T-helper 2 cell treated with Interferon-gamma antibody and Interleukin-4, amounts not matched to agents 5 μg/mL and 100 μg/mL, for 36 hours (primary cell): Measurements from ENCODE around the gene TFCP2L1.
"Not testable (repeated sequence)": the region's sequence is repeated elsewhere in the genome, so short reads cannot be mapped to it uniquely, and the experiment has no call there.

Experiments
- DNase-seq: peaks from one replicate; pipeline ENCODE4 v3.0.0; 2021; ENCODE audit warnings: low spot score
- H3K27ac Mint-ChIP-seq: one replicate; pipeline ENCODE4 v1.8.0; 2021; ENCODE audit warnings: mild to moderate bottlenecking, mixed read lengths
- H3K27me3 Mint-ChIP-seq: one replicate; pipeline ENCODE4 v1.8.0; 2021; ENCODE audit warnings: low read depth, mixed read lengths
- H3K36me3 Mint-ChIP-seq: one replicate; pipeline ENCODE4 v1.8.0; 2021; ENCODE audit warnings: low read depth, mixed read lengths
- H3K4me1 Mint-ChIP-seq: one replicate; pipeline ENCODE4 v1.8.0; 2021; ENCODE audit warnings: low read depth, mixed read lengths
- H3K4me3 Mint-ChIP-seq: one replicate; pipeline ENCODE4 v1.8.0; 2022; ENCODE audit warnings: mild to moderate bottlenecking, moderate library complexity, mixed read lengths
- H3K9me3 Mint-ChIP-seq: one replicate; pipeline ENCODE4 v1.8.0; 2021; ENCODE audit warnings: mixed read lengths

TFCP2L1 gene

DNA sequence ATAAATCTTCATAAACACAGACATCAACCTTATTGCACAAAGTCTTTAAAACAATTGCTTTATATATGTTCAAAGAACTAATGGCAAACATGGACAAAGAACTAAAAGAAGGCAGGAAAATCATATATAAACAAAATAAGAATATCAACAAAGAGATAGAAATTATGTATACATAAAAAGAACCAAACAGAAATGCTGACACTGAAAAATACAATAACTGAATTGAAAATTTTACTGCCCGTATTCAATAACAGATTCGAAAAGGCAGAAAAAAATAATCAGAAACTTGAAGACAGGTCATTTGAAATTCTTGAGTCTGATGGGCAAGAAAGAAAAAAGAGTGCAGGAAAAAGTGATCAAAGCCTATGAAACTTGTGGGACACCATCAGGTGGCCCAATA lies 22.0 kb upstream of the TFCP2L1 start:
- Mint-ChIP-seq H3K4me1 (peaks cover 5% of the 10 kb centered on the region), H3K27ac (no peak overlapping the region), H3K36me3 (no peaks in the 10 kb centered on the region), H3K9me3 (no peaks in the 10 kb centered on the region), H3K4me3 (no peak overlapping the region), H3K27me3 (peaks cover 48% of the 10 kb centered on the region)
- DNase-seq, result no peak

DNA sequence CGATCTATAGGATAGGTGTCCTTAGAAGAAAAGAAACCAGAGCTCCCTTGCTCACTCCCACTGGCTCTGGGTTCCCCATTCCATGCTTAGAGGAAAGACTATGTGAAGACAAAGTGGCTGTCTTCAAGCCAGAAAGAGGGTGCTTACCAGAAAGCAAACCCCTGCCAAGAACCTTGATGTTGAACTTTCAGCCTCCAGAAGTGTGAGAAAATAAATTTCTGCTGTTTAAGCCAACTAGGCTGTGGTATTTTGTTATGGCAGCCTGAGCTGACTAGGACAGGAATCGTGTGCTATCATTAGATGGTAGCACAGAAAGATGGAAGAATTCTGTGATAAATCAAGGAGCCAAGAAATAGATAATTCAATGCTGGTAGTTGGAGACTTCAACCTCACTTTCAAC lies 19.9 kb upstream of the TFCP2L1 start:
- peaks cover 5% of the 10 kb centered on the region for H3K4me1 Mint-ChIP-seq
- DNase-seq, result no peak
- H3K36me3 Mint-ChIP-seq, result no peaks in the 10 kb centered on the region
- no peak overlapping the region for H3K27ac Mint-ChIP-seq
- no peak overlapping the region for H3K4me3 Mint-ChIP-seq
- H3K9me3 Mint-ChIP-seq, result no peaks in the 10 kb centered on the region
- peaks cover 36% of the 10 kb centered on the region for H3K27me3 Mint-ChIP-seq

DNA sequence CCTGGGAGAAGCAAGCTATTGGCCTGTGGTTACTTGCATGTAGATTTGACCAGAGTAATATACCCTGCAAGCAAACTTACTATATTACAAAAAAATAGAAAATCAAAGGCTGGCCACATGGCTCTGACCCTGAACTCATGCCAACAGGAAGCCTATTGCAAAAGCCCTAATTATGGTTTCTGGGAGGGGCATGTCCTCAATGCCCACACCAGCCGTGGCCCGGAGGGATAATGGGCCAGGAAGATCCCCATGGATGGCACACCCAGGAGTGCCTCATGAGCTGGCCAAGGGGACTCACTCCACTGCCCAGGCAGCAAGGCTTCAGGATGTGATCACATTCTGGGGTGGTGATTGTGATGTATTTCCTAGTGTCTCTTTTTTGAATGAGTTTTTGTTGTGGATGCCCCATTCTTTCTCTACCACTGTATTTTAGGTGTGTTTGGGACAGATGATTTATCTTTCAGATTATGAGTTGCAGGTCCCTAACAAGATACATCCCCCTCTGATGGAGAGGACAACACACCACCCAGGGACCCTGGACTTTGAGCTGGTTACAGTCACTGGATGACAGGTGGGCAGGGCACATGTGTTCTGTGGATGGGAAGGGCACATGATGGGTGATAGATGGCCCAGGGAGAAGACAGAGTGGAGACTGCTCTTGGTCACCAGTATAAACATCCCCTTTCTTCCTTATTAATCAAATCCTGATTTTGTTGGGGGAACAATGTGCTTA lies 18.7 kb upstream of the TFCP2L1 start:
- no peaks in the 10 kb centered on the region for H3K9me3 Mint-ChIP-seq
- H3K36me3 Mint-ChIP-seq, result no peaks in the 10 kb centered on the region
- H3K27me3 Mint-ChIP-seq, result peaks cover 25% of the 10 kb centered on the region
- no peak overlapping the region for H3K4me3 Mint-ChIP-seq
- H3K27ac Mint-ChIP-seq, result no peak overlapping the region
- H3K4me1 Mint-ChIP-seq, result no peaks in the 10 kb centered on the region
- no peak for DNase-seq

DNA sequence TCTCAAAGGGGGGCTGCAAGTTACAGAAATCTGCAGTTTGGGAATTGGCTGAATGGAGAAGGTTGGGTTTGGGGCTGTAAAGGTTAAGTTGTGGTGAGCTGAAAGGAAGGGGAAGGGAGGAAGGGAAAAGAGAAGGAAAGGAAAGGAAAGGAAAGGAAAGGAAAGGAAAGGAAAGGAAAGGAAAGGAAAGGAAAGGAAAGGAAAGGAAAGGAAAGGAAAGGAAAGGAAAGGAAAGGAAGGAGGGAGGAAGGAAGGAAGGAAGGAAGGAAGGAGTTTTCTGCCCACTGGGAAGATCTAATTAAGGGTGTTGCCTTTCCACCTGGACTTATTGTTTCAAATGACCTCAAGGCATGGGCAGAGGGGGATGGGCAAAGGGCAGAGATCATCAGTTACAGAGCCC lies 16.2 kb upstream of the TFCP2L1 start:
- not testable (repeated sequence) for H3K27me3 Mint-ChIP-seq, H3K4me3 Mint-ChIP-seq

DNA sequence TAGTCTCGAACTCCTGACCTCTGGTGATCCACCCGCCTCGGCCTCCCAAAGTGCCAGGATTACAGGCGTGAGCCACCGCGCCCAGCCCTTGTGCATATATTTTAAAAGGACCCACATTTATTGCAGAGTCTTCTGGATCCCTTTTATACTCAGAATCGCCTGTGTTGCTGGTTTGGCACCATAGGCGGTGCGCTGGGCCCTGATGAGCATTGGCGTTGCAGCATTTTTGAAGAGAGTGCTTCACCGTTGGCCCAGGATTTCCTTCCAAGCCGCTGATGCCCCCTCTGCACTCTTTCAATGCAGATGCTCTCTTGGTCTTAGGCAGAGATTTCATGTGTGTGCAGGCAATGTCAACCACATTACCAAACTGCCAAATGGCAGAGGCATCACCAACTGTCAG lies 13.5 kb upstream of the TFCP2L1 start:
- Mint-ChIP-seq H3K27me3 (peaks cover 8% of the 10 kb centered on the region), H3K4me3 (no peak overlapping the region), H3K4me1 (no peaks in the 10 kb centered on the region), H3K36me3 (no peaks in the 10 kb centered on the region), H3K27ac (no peak overlapping the region), H3K9me3 (no peaks in the 10 kb centered on the region)
- no peak for DNase-seq

More for the DNA sequence above, 16.2 kb upstream of the TFCP2L1 start:
- not testable (repeated sequence) for H3K4me1 Mint-ChIP-seq, H3K9me3 Mint-ChIP-seq, DNase-seq, H3K36me3 Mint-ChIP-seq, H3K27ac Mint-ChIP-seq

DNA sequence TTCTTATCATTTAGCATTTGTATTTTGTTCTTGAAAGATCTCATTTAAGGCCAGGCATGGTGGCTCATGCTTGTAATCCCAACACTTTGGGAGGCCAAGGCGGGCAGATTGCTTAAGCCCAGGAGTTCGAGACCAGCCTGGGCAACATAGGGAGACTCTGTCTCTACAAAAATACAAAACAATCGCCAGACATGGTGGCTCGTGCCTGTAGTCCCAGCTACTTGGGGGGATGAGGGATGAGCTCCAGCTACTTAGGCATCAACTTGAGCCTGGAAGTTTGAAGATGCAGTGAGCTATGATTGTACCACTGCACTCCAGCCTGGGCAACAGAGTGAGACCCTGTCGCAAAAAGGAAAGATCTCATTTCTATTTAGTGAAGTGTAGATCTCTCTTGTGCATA lies 12.9 kb upstream of the TFCP2L1 start:
- not testable (repeated sequence) for H3K4me1 Mint-ChIP-seq, H3K27ac Mint-ChIP-seq, H3K9me3 Mint-ChIP-seq, H3K4me3 Mint-ChIP-seq, H3K36me3 Mint-ChIP-seq, H3K27me3 Mint-ChIP-seq, DNase-seq

DNA sequence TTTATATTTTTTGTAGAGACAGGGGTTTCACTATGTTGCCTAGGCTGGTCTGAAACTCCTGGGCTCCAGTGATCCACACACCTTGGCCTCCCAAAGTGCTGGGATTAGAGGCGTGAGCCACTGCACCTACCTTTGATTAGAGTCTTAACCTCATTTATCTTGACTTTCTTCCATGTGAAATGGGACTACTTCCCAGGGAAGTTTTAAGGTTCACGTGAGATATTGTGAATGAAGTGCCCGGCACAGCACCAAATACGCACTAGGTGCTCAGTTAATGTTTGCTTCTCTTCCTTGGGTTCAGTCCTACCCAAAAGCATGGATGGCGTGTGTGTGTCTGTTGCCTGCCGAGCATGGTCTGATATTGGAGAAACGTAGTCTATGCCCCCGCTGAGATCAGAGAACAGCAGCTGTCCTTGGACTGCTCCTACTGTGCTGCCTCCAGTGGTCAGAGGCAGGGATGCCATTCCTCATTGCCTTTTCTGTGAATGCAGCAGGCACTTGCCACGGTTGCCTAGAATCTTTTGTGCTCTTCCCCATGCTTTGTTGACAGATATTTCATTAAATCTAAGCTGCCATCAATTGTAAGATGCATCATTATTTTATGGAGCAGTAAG lies 12.3 kb upstream of the TFCP2L1 start:
- Mint-ChIP-seq H3K36me3 (no peaks in the 10 kb centered on the region), H3K4me3 (no peak overlapping the region), H3K27me3 (peaks cover 8% of the 10 kb centered on the region), H3K9me3 (no peaks in the 10 kb centered on the region), H3K27ac (no peak overlapping the region), H3K4me1 (no peaks in the 10 kb centered on the region)
- DNase-seq, result no peak

DNA sequence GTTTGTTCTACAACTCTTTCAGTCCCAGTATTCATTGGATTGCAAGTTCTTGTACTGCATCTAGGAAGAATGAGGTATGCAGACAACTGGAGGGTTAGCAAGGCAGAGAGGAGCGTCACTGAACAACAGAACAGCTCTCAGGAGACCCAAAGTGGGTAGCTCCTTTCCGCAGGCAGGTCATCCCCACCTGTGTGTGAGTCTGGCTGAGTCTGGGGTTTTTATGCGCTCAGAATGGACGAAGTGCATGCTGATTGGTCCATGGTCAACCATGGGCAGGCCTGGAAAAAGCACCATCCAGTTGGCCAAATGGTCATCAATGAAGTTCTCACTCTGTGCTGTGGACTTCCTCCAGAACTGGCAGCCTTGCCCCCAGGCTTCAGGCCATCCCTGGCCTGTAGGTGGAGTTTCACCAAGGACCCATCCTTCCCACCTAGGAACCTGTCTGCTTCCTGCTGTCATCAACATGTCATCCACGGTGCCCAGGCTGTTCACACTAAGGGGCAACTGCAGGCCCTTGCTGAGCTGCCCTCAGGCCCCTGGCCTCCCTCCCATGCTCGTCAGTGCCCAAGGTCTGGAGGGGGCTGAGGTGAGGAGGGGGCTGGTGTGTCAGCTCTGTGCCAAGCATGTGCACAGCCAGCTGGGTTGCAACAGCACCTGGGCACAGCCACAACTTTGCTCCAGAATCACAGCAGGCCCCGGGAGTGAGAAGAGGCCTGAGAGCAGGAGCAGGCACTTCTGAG lies 11.1 kb upstream of the TFCP2L1 start:
- H3K4me1 Mint-ChIP-seq, result no peaks in the 10 kb centered on the region

DNA sequence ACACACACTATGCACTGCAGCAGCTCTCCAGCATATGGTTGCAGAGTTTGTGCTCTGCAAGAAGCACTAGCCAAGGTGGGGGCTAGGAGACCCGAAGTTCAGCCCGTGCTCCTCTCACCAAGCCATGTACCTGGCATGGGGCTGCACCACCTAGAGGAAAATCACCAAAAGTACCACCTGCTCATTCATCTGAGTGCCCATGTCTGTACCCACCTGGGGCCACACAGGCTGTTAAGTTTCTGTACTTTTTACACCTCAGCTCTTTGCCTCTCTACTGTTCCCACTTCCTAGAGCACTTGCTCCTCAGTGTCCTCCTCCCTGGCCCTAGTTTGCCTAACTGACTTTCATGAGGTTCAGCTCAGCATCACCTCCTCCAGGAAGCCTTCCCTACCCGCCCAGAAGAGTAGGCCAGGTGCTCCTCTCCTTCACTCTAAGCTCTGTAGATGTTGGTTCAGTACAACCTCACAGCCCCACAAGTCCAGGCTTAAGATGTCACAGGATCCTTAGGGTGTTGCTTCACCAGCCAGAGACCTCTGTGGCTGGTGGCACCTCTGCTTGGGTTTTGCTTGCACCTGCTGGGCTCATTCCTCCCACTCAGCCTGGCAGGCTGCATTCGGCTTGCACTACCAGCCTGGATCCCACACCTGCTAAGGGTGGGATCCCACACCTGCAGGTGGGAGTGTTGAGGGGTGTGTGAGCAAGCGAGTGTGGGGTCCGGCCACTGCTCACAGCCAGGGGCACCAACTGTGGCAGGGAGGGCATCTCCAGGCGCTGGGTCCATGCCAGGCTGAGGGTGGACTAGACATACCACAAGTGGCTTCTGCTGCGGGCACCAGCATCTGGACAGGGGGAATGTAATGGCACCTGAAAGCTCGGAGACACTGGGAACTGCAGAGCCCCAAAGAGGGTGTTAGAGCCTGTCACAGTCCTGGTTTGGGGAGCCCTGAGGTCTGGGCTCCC lies 10.2 kb upstream of the TFCP2L1 start:
- no peaks in the 10 kb centered on the region for H3K36me3 Mint-ChIP-seq
- H3K4me1 Mint-ChIP-seq, result no peaks in the 10 kb centered on the region
- H3K4me3 Mint-ChIP-seq, result no peak overlapping the region
- peaks cover 5% of the 10 kb centered on the region for H3K27me3 Mint-ChIP-seq
- H3K27ac Mint-ChIP-seq, result no peak overlapping the region
- DNase-seq, result no peak
- H3K9me3 Mint-ChIP-seq, result no peaks in the 10 kb centered on the region

More for the DNA sequence above, 11.1 kb upstream of the TFCP2L1 start:
- Mint-ChIP-seq H3K27ac (no peak overlapping the region), H3K27me3 (peaks cover 8% of the 10 kb centered on the region), H3K9me3 (no peaks in the 10 kb centered on the region), H3K4me3 (no peak overlapping the region), H3K36me3 (no peaks in the 10 kb centered on the region)
- no peak for DNase-seq

DNA sequence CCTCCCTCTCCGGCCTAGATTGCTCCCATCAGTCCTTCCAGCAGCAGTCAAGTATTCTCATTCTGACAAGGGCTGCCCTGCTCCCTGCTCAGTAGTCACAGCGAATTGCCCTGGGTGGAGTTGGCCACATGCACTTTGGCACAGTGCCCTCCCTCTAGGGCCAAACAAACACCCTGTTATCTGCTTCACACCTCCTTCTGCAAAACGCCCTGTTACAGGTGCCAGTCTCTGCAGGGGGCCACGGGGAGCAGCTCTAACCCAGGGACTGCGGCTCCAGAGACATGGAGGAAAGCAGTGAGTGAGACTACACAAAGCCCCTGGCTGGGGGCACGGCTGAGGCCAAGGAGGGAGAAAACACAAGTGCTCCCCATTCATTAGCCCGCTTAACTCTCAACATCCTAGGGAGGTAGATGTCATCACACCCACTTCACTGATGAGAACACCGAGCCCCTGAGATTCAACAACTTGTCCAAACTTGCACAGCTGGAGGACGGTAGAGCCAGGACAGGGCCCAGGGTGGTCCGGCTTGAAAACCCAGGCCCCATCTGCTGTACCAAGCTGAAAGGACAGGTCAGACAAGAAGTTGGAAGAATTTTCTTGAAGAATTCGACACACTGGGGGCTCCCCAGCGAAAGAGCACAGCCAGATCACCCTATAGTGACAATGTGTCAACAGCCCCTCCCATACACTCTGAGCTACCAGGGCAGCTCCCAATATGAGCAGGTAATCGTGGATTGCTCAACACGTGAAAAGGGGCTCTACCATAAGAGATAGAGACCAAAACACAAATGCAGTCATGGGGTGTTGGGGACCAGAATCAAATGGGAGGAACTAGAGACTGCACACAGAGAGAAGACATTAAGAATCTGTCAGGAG lies 8.7 kb upstream of the TFCP2L1 start:
- no peak overlapping the region for H3K27ac Mint-ChIP-seq
- H3K4me1 Mint-ChIP-seq, result no peaks in the 10 kb centered on the region
- H3K4me3 Mint-ChIP-seq, result no peak overlapping the region
- DNase-seq, result no peak
- H3K9me3 Mint-ChIP-seq, result no peaks in the 10 kb centered on the region
- H3K36me3 Mint-ChIP-seq, result no peaks in the 10 kb centered on the region
- H3K27me3 Mint-ChIP-seq, result peaks cover 5% of the 10 kb centered on the region

DNA sequence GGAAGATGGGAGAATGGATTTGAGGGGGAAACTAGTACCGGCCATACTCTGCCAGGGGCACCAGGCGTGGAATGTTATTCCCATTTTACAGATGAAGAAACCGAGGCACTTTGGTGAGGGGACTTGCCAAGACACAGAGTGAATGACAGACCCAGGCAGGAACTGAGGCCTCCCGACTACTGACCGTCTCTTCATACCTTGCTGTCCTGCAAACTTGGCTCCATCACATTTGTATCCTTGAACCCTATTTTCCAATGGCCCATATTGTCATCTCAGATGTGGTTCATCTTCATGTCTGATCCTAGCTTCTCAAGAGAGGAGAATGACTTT lies 6.2 kb upstream of the TFCP2L1 start:
- DNase-seq, result no peak
- Mint-ChIP-seq H3K4me3 (no peak overlapping the region), H3K27me3 (peaks cover 15% of the 10 kb centered on the region), H3K36me3 (no peaks in the 10 kb centered on the region), H3K9me3 (no peaks in the 10 kb centered on the region), H3K4me1 (no peaks in the 10 kb centered on the region), H3K27ac (no peak overlapping the region)

DNA sequence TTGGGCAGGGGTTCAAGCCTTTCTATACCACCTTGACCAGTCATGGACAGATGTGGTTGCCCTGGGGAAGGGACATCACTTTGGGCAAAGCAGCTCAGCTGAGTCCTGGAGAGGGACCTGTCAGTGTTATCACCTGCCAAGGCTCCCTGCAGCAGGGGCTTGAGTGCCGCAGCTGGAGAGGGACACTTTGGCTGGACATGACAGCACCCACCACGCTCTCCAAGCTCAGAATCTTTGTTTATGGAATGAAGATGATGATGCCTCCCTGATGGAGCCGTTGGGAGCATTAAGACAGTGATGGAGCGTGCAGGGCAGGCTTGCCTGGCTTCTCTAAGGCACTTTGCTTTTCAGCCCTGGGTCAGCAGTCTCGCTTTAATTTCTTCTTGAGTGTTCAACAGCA lies 4.3 kb upstream of the TFCP2L1 start:
- Mint-ChIP-seq H3K27me3 (peaks cover 24% of the 10 kb centered on the region), H3K36me3 (no peaks in the 10 kb centered on the region), H3K9me3 (no peaks in the 10 kb centered on the region), H3K4me3 (no peak overlapping the region), H3K4me1 (peaks cover under 1% of the 10 kb centered on the region), H3K27ac (no peak overlapping the region)
- no peak for DNase-seq
